Body of pancreas (tissue), 4 donors: ENCODE data around the gene WNK2. TPM values are rescaled to one million over a fixed set of nuclear protein-coding genes. Genes with fewer than 3 reads are reported as not detected.

Experiments
- ATAC-seq: fragments of 150-250 bp; one replicate; pipeline ENCODE4 v1.9.1; 2016
- DNase-seq, 4 donors: peaks; one replicate each; pipeline ENCODE4 v3.0.0-alpha.2; 2019
- H3K27ac ChIP-seq, 4 donors: fragments of 200-600 bp; sonication (generic); 1 replicate in 3 of 4; 2 replicates in 1 of 4; pipeline versions ENCODE4 v1.5.1 to v1.6.1; 2016 to 2019; ENCODE audit warnings: mild to moderate bottlenecking in 1 of 4, mixed read lengths in 1 of 4, moderate library complexity in 1 of 4
- H3K27me3 ChIP-seq, 2 donors: fragments of 200-600 bp; sonication (generic); one replicate each; pipeline ENCODE4 v1.6.0; 2016; ENCODE audit warnings: mild to moderate bottlenecking in 1 of 2
- H3K36me3 ChIP-seq, 2 donors: fragments of 200-600 bp; sonication (generic); replicated peaks in 1 of 2; 2 replicates each; pipeline ENCODE4 v1.5.1; 2016; ENCODE audit warnings: low read depth in 2 of 2; ENCODE audit not compliant: insufficient read depth in 1 of 2
- H3K4me1 ChIP-seq: fragments of 200-600 bp; sonication (generic); one replicate; pipeline ENCODE4 v1.6.0; 2016
- H3K4me3 ChIP-seq, 2 donors: fragments of 200-600 bp; sonication (generic); 1 replicate in 1 of 2; 2 replicates in 1 of 2; pipeline ENCODE4 v1.5.1; 2016 to 2019
- H3K9me3 ChIP-seq, 3 donors: fragments of 200-600 bp; sonication (generic); 1 replicate in 2 of 3; 2 replicates in 1 of 3; pipeline ENCODE4 v1.5.1; 2016
- POLR2A ChIP-seq, 3 donors: fragments of 450-650 bp; IDR thresholded peaks; one replicate each; pipeline ENCODE4 v1.6.1; 2016; ENCODE audit warnings: antibody characterized with exemption in 3 of 3, mild to moderate bottlenecking in 2 of 3
- WGBS, 2 donors: methylation state at CpG; one replicate each; pipeline ENCODE4 v1.1.5; 2017; 5-methylcytosine and 5-hydroxymethylcytosine counted together
- intact Hi-C: fragments of 100-400 bp; cut with DNase I; formaldehyde crosslinking; loops from one replicate; pipeline ENCODE4 v1.15.1; 2023
- total RNA-seq, 2 donors: library from RNA; depleted of rRNA; stranded (reverse); fragments of >200 nt; gene quantifications; one replicate each; pipeline ENCODE4 v1.1.0, GENCODE V29; 2016
- TF ChIP-seq, protein P1 (sequence below), 7 experiments: fragments of 450-650 bp in 4 of 7; fragments of 200-600 bp in 3 of 7; sonication (generic) in 3 of 7; IDR thresholded peaks; one replicate each; pipeline ENCODE4 v1.5.1; 2016 to 2019; ENCODE audit warnings: antibody characterized with exemption in 7 of 7

Gene WNK2
- total RNA-seq, 2 donors from 2014 or later: 85.4 to 173 TPM

DNA sequence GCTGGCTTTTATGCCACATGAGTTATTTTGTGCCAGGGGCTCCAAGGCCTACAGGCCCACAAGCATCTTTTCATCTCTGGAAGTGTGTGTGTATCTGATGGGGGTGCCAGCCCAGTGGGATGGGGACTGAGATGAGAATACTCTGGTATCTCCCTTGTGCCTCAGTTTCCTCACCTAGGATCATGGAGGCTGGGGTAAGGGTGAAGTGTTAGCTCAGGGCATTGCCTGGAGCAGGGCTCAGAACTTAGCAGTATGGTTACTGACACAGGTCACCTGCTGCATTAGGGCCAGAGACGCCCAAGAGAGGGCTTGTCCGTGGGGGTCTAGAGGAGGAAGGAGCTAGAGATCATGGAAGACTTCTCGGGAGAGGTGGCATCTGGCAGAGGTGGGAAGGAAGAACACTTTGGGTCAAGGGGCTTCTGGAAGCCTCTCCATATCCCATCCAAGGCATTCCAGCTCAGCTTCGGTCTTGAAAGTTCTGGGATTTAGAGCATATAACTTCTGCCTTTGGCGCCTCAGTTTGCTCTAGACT lies 742 bp upstream of the WNK2 start:
- TF ChIP-seq, protein P1, sequence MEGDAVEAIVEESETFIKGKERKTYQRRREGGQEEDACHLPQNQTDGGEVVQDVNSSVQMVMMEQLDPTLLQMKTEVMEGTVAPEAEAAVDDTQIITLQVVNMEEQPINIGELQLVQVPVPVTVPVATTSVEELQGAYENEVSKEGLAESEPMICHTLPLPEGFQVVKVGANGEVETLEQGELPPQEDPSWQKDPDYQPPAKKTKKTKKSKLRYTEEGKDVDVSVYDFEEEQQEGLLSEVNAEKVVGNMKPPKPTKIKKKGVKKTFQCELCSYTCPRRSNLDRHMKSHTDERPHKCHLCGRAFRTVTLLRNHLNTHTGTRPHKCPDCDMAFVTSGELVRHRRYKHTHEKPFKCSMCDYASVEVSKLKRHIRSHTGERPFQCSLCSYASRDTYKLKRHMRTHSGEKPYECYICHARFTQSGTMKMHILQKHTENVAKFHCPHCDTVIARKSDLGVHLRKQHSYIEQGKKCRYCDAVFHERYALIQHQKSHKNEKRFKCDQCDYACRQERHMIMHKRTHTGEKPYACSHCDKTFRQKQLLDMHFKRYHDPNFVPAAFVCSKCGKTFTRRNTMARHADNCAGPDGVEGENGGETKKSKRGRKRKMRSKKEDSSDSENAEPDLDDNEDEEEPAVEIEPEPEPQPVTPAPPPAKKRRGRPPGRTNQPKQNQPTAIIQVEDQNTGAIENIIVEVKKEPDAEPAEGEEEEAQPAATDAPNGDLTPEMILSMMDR (IDR thresholded peaks at IDR 0.05): no peak
- no peak for TF ChIP-seq POLR2A (IDR thresholded peaks at IDR 0.05)
- DNase-seq (peak in 1 of 4 donors; percentile 11), ATAC-seq (no peak)
- Histone ChIP-seq H3K9me3 (no peaks in the 10 kb centered on the region), H3K36me3 (no peaks in the 10 kb centered on the region), H3K27me3 (no peaks in the 10 kb centered on the region), H3K4me3 (no peak overlapping the region), H3K4me1 (peaks cover 57% of the 10 kb centered on the region), H3K27ac (peak overlapping the region in 3 of 4 donors; percentile 78 to 90 (median 89))
- intact Hi-C loops: loop anchor here (10.0 kb wide), 1 partner anchor 272 kb away; the partner anchor contains the start of genes FAM120A and FAM120AOS
- WGBS, 2 donors: 80 to 92% methylated on average over 5 of the region's 5 CpGs

GRCh38 chr9:93184432-93185265 lies 710 bp downstream of the WNK2 start:
- peak overlapping the region in 1 of 2 donors; percentile 53 for H3K4me3 ChIP-seq
- intact Hi-C loops: loop anchor here (10.0 kb wide), 1 partner anchor 270 kb away; the partner anchor contains the start of genes FAM120A and FAM120AOS
- DNase-seq: peak in 2 of 4 donors; percentile 38 to 49

DNA sequence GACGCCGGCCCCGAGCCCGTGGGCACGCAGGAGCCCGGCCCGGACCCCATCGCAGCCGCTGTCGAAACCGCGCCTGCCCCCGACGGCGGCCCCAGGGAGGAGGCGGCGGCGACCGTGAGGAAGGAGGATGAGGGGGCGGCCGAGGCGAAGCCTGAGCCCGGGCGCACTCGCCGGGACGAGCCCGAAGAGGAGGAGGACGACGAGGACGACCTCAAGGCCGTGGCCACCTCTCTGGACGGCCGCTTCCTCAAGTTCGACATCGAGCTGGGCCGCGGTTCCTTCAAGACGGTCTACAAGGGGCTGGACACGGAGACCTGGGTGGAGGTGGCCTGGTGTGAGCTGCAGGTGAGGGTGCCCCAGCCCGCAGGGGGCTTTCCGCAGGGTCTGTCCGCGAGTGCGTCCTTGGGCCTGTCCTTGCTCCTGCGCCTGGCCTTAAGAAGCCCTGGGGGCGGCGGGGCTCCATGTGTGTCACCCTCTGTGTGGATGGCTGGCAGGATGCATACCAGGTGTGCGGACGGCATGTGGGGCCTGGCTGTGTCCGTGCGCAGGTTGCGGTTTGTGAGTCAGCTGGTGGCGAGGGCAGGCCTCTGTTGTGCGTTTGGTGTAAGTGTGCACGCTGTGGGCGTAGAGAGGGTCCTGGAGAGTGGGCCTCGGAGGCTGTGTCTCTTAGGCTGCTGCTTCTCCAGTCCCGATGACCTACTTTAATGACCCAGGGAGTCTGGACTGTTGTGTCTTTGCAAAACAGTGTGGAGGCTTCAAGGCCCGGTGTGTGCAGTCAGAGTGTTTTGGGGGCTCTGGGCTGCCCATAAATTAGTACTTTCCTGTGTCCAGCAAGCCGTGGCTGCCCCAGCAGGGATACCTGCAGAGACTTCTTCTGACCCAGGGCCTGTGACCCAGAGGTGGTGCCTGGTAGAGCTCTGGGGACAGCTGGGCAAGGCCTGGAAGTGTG lies 1.6 kb downstream of the WNK2 start:
- DNase-seq: peak in 3 of 4 donors; percentile 37 to 52 (median 51)
- H3K36me3 ChIP-seq: no peaks in the 10 kb centered on the region
- no peak overlapping the region for H3K4me3 ChIP-seq
- intact Hi-C loops: loop anchor here (10.0 kb wide), 1 partner anchor 269 kb away; the partner anchor contains the start of genes FAM120A and FAM120AOS
- H3K9me3 ChIP-seq: no peaks in the 10 kb centered on the region
- no peaks in the 10 kb centered on the region for H3K27me3 ChIP-seq
- TF ChIP-seq, protein P1 (IDR thresholded peaks at IDR 0.05): no peak
- peak in 1 of 3 donors; percentile 22 for TF ChIP-seq POLR2A (IDR thresholded peaks at IDR 0.05)
- peaks cover 77% of the 10 kb centered on the region for H3K4me1 ChIP-seq
- no peak for ATAC-seq
- peak overlapping the region; percentile 54 to 90 (median 84) for H3K27ac ChIP-seq
- WGBS, 2 donors: 26 to 57% methylated on average over 28 to 59 of the region's 61 CpGs

More at GRCh38 chr9:93184432-93185265, 710 bp downstream of the WNK2 start:
- ATAC-seq: peak; percentile 26
- H3K4me1 ChIP-seq: peaks cover 72% of the 10 kb centered on the region
- 0 to 2% methylated on average over 2 to 97 of the region's 97 CpGs for WGBS, 2 donors
- TF ChIP-seq, protein P1 (IDR thresholded peaks at IDR 0.05): no peak
- no peak for TF ChIP-seq POLR2A (IDR thresholded peaks at IDR 0.05)
- H3K9me3 ChIP-seq: no peaks in the 10 kb centered on the region
- no peaks in the 10 kb centered on the region for H3K27me3 ChIP-seq
- H3K36me3 ChIP-seq: no peaks in the 10 kb centered on the region
- H3K27ac ChIP-seq: peak overlapping the region; percentile 69 to 90 (median 84)

- Histone ChIP-seq H3K27me3 (no peaks in the 10 kb centered on the region), H3K4me1 (peaks cover 80% of the 10 kb centered on the region), H3K36me3 (no peaks in the 10 kb centered on the region), H3K4me3 (no peak overlapping the region), H3K27ac (peak overlapping the region; percentile 54 to 90 (median 84)), H3K9me3 (no peaks in the 10 kb centered on the region)
- intact Hi-C loops: loop anchor here (10.0 kb wide), 1 partner anchor 268 kb away; the partner anchor contains the start of genes FAM120A and FAM120AOS
- ATAC-seq: no peak
- TF ChIP-seq, protein P1 (IDR thresholded peaks at IDR 0.05): no peak
- TF ChIP-seq POLR2A (IDR thresholded peaks at IDR 0.05): no peak
- peak in 3 of 4 donors; percentile 32 to 52 (median 40) for DNase-seq
- 21 to 33% methylated on average over 7 to 16 of the region's 16 CpGs for WGBS, 2 donors
Measured at GRCh38 chr9:93186215-93186945, 2.4 kb downstream of the WNK2 start.
